KMS-11 (cell line): ENCODE results near the gene NRG2.

ENCODE experiments used
- H2AFZ ChIP-seq: fragments of 200-600 bp; sonication (generic); 2 replicates; pipeline ENCODE4 v1.6.1; 2016; ENCODE audit warnings: antibody characterized with exemption, mixed run types, low read depth
- H3K27ac ChIP-seq: fragments of 200-600 bp; sonication (generic); 2 replicates; pipeline ENCODE4 v1.6.1; 2016; ENCODE audit warnings: mild to moderate bottlenecking, mixed run types
- H3K27me3 ChIP-seq: fragments of 200-600 bp; sonication (generic); 2 replicates; pipeline ENCODE4 v1.6.1; 2017; ENCODE audit warnings: mild to moderate bottlenecking, low read depth, mixed run types, moderate library complexity; ENCODE audit not compliant: insufficient read depth
- H3K36me3 ChIP-seq: fragments of 200-600 bp; sonication (generic); 2 replicates; pipeline ENCODE4 v1.6.1; 2017; ENCODE audit warnings: mild to moderate bottlenecking, mixed run types; ENCODE audit not compliant: insufficient read depth
- H3K4me1 ChIP-seq: fragments of 200-600 bp; sonication (generic); 2 replicates; pipeline ENCODE4 v1.6.1; 2016; ENCODE audit warnings: mild to moderate bottlenecking, low read depth, mixed run types; ENCODE audit not compliant: poor library complexity, severe bottlenecking
- H3K4me2 ChIP-seq: fragments of 200-600 bp; sonication (generic); 2 replicates; pipeline ENCODE4 v1.7.0; 2016; ENCODE audit warnings: mild to moderate bottlenecking, mixed run types
- H3K4me3 ChIP-seq: fragments of 200-600 bp; sonication (generic); IDR thresholded peaks from 2 replicates; pipeline ENCODE4 v1.6.1; 2017; ENCODE audit warnings: low read depth, low read length, mixed read lengths; ENCODE audit not compliant: insufficient read depth
- H3K79me2 ChIP-seq: fragments of 200-600 bp; sonication (generic); 2 replicates; pipeline ENCODE4 v1.6.1; 2016; ENCODE audit warnings: low read depth, mixed run types; ENCODE audit not compliant: insufficient read depth
- H3K9ac ChIP-seq: fragments of 200-600 bp; sonication (generic); 2 replicates; pipeline ENCODE4 v1.6.1; 2016; ENCODE audit warnings: mild to moderate bottlenecking, mixed run types
- H4K20me1 ChIP-seq: fragments of 200-600 bp; sonication (generic); 2 replicates; pipeline ENCODE4 v1.6.1; 2016; ENCODE audit warnings: mild to moderate bottlenecking, mixed run types; ENCODE audit not compliant: insufficient read depth
- CTCF ChIP-seq: fragments of 200-600 bp; sonication (generic); conservative IDR thresholded peaks from 2 replicates; pipeline ENCODE4 v1.6.1; 2017; ENCODE audit warnings: low read depth, mild to moderate bottlenecking, antibody characterized with exemption, low read length, moderate library complexity, mixed read lengths

Gene NRG2

DNA sequence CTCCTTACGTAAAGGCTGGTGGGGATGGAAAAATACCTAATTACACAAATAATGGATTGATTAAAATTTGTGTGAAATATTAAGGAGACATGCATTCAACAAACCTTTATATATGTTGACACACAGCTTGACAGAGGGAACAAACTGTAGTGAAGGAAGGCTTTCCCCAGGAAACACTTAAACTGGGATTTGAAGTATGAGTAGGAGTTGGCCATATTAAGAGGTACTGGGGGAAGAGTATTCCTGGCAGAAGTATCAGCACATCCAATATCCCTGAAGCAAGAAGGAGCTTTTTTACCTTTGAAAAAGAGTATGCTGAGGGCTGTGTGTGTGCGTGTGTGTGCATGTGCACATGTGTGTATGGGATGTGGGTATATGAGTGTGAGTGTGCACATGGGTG lies 136.4 kb downstream of the NRG2 start:
- Histone ChIP-seq H4K20me1 (no peaks in the 10 kb centered on the region), H3K9ac (no peak overlapping the region), H3K4me2 (no peak overlapping the region), H3K4me1 (no peaks in the 10 kb centered on the region), H2AFZ (no peak overlapping the region), H3K27me3 (no peaks in the 10 kb centered on the region), H3K36me3 (no peaks in the 10 kb centered on the region), H3K79me2 (no peaks in the 10 kb centered on the region), H3K4me3 (no peak overlapping the region), H3K27ac (no peak overlapping the region)
- TF ChIP-seq CTCF: no peak

- H3K79me2 ChIP-seq: no peaks in the 10 kb centered on the region
- TF ChIP-seq CTCF: no peak
- H3K9ac ChIP-seq: no peak overlapping the region
- H3K4me3 ChIP-seq: no peak overlapping the region
- H3K36me3 ChIP-seq: no peaks in the 10 kb centered on the region
- no peak overlapping the region for H2AFZ ChIP-seq
- no peak overlapping the region for H3K4me2 ChIP-seq
- no peaks in the 10 kb centered on the region for H3K27me3 ChIP-seq
- H4K20me1 ChIP-seq: no peaks in the 10 kb centered on the region
- no peaks in the 10 kb centered on the region for H3K4me1 ChIP-seq
- H3K27ac ChIP-seq: no peak overlapping the region
Measured at GRCh38 chr5:139904816-139905661, 138.1 kb downstream of the NRG2 start.

- Histone ChIP-seq H3K9ac (no peak overlapping the region), H3K4me2 (no peak overlapping the region)
Measured at GRCh38 chr5:139904566-139904815, 138.6 kb downstream of the NRG2 start.

GRCh38 chr5:139903795-139904565 lies 139.1 kb downstream of the NRG2 start:
- no peaks in the 10 kb centered on the region for H4K20me1 ChIP-seq
- no peaks in the 10 kb centered on the region for H3K27me3 ChIP-seq
- H3K4me1 ChIP-seq: no peaks in the 10 kb centered on the region
- H3K27ac ChIP-seq: no peak overlapping the region
- no peak overlapping the region for H3K4me2 ChIP-seq
- no peak overlapping the region for H3K4me3 ChIP-seq
- H3K9ac ChIP-seq: no peak overlapping the region
- no peaks in the 10 kb centered on the region for H3K79me2 ChIP-seq
- TF ChIP-seq CTCF: no peak
- H2AFZ ChIP-seq: no peak overlapping the region
- H3K36me3 ChIP-seq: no peaks in the 10 kb centered on the region

More at GRCh38 chr5:139904566-139904815, 138.6 kb downstream of the NRG2 start:
- no peak for TF ChIP-seq CTCF
- no peak overlapping the region for H2AFZ ChIP-seq
- no peak overlapping the region for H3K27ac ChIP-seq
- H3K27me3 ChIP-seq: no peaks in the 10 kb centered on the region
- H3K4me1 ChIP-seq: no peaks in the 10 kb centered on the region
- H4K20me1 ChIP-seq: no peaks in the 10 kb centered on the region
- H3K36me3 ChIP-seq: no peaks in the 10 kb centered on the region
- no peak overlapping the region for H3K4me3 ChIP-seq
- no peaks in the 10 kb centered on the region for H3K79me2 ChIP-seq
